Loucy (cell line): ENCODE measurements around the gene LRRC4.

Experiments used
- H2AFZ ChIP-seq: fragments of 200-600 bp; sonication (generic); 2 replicates; pipeline ENCODE4 v1.6.0; 2016; ENCODE audit warnings: antibody characterized with exemption, mild to moderate bottlenecking, low read length, moderate library complexity
- H3F3A ChIP-seq: fragments of 200-600 bp; 2 replicates; pipeline ENCODE4 v1.6.0; 2016; ENCODE audit warnings: antibody characterized with exemption, low read depth, mild to moderate bottlenecking
- H3K27me3 ChIP-seq: fragments of 200-600 bp; sonication (generic); 2 replicates; pipeline ENCODE4 v1.6.1; 2014; ENCODE audit warnings: low read length, mild to moderate bottlenecking; ENCODE audit not compliant: insufficient read depth, poor library complexity, severe bottlenecking
- H3K36me3 ChIP-seq: fragments of 200-600 bp; sonication (generic); 2 replicates; pipeline ENCODE4 v1.6.1; 2016; ENCODE audit warnings: low read length; ENCODE audit not compliant: insufficient read depth
- H3K4me1 ChIP-seq: fragments of 200-600 bp; sonication (generic); 2 replicates; pipeline ENCODE4 v1.5.1; 2014; ENCODE audit warnings: low read length, mild to moderate bottlenecking; ENCODE audit not compliant: insufficient read depth, poor library complexity, severe bottlenecking
- H3K4me2 ChIP-seq: fragments of 200-600 bp; sonication (generic); 2 replicates; pipeline ENCODE4 v1.6.0; 2014; ENCODE audit warnings: antibody characterized with exemption, low read length, low read depth, mild to moderate bottlenecking; ENCODE audit not compliant: poor library complexity, severe bottlenecking
- H3K4me3 ChIP-seq: fragments of 200-600 bp; sonication (generic); 2 replicates; pipeline ENCODE4 v1.5.1; 2014; ENCODE audit warnings: low read length, mild to moderate bottlenecking, mixed read lengths; ENCODE audit not compliant: poor library complexity, severe bottlenecking
- H3K79me2 ChIP-seq: fragments of 200-600 bp; sonication (generic); 2 replicates; pipeline ENCODE4 v1.6.1; 2014; ENCODE audit warnings: low read length; ENCODE audit not compliant: insufficient read depth
- H3K9ac ChIP-seq: fragments of 200-600 bp; sonication (generic); 2 replicates; pipeline ENCODE4 v1.6.0; 2014; ENCODE audit warnings: mild to moderate bottlenecking, low read depth, low read length, moderate library complexity; ENCODE audit not compliant: poor library complexity, severe bottlenecking
- H3K9me2 ChIP-seq: fragments of 200-600 bp; sonication (generic); replicated peaks from 2 replicates; pipeline ENCODE4 v1.6.1; 2016; ENCODE audit warnings: low read depth, low read length, mixed read lengths
- H3K9me3 ChIP-seq: fragments of 200-600 bp; sonication (generic); 2 replicates; pipeline ENCODE4 v1.6.1; 2014; ENCODE audit warnings: mild to moderate bottlenecking, antibody characterized with exemption, low read length, low read depth; ENCODE audit not compliant: insufficient read depth
- H4K20me1 ChIP-seq: fragments of 200-600 bp; sonication (generic); 2 replicates; pipeline ENCODE4 v1.6.0; 2014; ENCODE audit warnings: antibody characterized with exemption, low read length, mild to moderate bottlenecking; ENCODE audit not compliant: insufficient read depth, poor library complexity, severe bottlenecking
- EZH2phosphoT487 ChIP-seq: fragments of 200-600 bp; IDR thresholded peaks from 2 replicates; pipeline ENCODE4 v1.6.1; 2018; ENCODE audit warnings: antibody characterized with exemption, mild to moderate bottlenecking, moderate library complexity, borderline replicate concordance
- TF ChIP-seq, protein P1 (sequence below): fragments of 200-600 bp; sonication (generic); conservative IDR thresholded peaks from 2 replicates; pipeline ENCODE4 v1.5.1; 2014; ENCODE audit warnings: mild to moderate bottlenecking, antibody characterized with exemption, low read length

LRRC4 gene

DNA sequence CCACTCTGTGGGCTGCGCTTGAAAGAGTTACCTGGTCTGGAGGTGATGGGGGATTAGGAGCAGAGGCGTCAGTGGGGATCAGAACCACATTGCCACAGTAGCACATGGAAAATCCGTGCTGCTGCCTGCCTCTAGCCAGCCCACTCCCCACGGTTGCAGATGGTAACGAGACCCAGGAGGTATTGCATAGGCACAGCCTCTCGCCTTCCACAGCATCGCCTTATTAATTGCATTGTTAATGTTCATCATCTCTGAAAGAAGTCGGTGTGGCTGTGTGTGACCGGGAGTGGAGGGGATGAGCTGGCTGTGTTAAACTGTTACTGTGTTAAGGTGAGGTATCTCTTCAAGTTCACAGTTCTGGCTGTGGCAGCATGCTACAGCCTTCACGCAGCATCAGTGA, 35.2 kb upstream of the LRRC4 start:
- Histone ChIP-seq H3K9me3 (no peaks in the 10 kb centered on the region), H4K20me1 (no peaks in the 10 kb centered on the region), H2AFZ (no peak overlapping the region), H3K9ac (no peak overlapping the region), H3K4me2 (no peak overlapping the region), H3K79me2 (no peaks in the 10 kb centered on the region), H3K27me3 (no peaks in the 10 kb centered on the region), H3K36me3 (0 out of 2 replicates have a peak, but pooled peaks cover 3% of the 10 kb centered on the region), H3K4me1 (peaks cover 16% of the 10 kb centered on the region), H3F3A (no peaks in the 10 kb centered on the region), H3K9me2 (no peaks in the 10 kb centered on the region), H3K4me3 (no peak overlapping the region)
- TF ChIP-seq, protein P1, sequence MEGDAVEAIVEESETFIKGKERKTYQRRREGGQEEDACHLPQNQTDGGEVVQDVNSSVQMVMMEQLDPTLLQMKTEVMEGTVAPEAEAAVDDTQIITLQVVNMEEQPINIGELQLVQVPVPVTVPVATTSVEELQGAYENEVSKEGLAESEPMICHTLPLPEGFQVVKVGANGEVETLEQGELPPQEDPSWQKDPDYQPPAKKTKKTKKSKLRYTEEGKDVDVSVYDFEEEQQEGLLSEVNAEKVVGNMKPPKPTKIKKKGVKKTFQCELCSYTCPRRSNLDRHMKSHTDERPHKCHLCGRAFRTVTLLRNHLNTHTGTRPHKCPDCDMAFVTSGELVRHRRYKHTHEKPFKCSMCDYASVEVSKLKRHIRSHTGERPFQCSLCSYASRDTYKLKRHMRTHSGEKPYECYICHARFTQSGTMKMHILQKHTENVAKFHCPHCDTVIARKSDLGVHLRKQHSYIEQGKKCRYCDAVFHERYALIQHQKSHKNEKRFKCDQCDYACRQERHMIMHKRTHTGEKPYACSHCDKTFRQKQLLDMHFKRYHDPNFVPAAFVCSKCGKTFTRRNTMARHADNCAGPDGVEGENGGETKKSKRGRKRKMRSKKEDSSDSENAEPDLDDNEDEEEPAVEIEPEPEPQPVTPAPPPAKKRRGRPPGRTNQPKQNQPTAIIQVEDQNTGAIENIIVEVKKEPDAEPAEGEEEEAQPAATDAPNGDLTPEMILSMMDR: no peak
- TF ChIP-seq EZH2phosphoT487: no peak

DNA sequence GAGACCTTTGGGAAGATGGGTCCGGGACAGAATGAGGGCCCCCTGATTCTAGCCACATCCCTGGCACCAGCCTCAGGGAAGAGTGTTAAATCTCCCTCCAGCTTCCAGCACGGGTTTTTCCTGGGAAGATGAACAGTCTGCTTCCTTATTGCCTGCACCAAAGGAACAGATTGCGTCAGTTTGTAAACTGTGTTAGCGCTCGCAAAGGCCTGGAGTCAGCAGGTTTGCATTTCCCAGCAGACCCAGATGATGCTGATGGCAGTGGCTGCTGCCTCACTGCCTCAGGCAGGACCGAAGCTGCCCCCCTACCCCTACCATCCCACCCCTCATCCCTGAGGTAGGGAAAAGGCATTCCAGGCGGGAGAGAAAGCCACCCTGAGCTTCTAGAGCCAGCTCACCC, 34.6 kb upstream of the LRRC4 start:
- TF ChIP-seq, protein P1: no peak
- no peak for TF ChIP-seq EZH2phosphoT487
- H3F3A ChIP-seq: no peaks in the 10 kb centered on the region

DNA sequence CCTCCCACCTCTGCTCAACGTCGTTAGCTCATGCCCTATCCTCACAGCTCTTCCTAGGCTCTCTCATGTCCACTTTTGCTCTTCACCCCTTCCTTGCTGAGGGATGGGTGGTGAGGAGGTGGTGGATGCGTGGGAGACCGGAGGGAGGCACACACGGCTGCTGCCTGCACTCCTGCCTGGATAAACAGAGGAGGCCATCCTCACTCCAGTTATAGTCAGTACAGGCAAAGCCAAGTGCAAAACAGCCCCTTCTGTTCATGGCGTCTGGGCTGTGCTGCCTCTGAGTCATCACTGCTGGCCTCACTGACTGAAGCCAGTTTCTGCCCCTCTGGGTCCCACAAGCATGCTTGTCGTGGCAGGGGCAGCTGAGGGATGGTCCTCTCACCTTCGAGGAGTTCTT, 31.9 kb upstream of the LRRC4 start:
- H3F3A ChIP-seq: no peaks in the 10 kb centered on the region
- TF ChIP-seq, protein P1: no peak
- TF ChIP-seq EZH2phosphoT487: no peak
- H3K9me3 ChIP-seq: no peaks in the 10 kb centered on the region
- H3K4me2 ChIP-seq: no peak overlapping the region
- H3K4me3 ChIP-seq: no peak overlapping the region
- H3K79me2 ChIP-seq: no peaks in the 10 kb centered on the region
- H3K9ac ChIP-seq: no peak overlapping the region
- H2AFZ ChIP-seq: no peak overlapping the region
- no peaks in the 10 kb centered on the region for H3K9me2 ChIP-seq
- peaks cover 5% of the 10 kb centered on the region for H4K20me1 ChIP-seq
- H3K4me1 ChIP-seq: peaks cover 23% of the 10 kb centered on the region
- no peaks in the 10 kb centered on the region for H3K27me3 ChIP-seq
- no peaks in the 10 kb centered on the region for H3K36me3 ChIP-seq

More for the DNA sequence above, 34.6 kb upstream of the LRRC4 start:
- Histone ChIP-seq H3K4me3 (no peak overlapping the region), H3K9me2 (no peaks in the 10 kb centered on the region), H3K4me2 (no peak overlapping the region), H2AFZ (no peak overlapping the region), H3K27me3 (no peaks in the 10 kb centered on the region), H3K9me3 (no peaks in the 10 kb centered on the region), H3K79me2 (no peaks in the 10 kb centered on the region), H4K20me1 (no peaks in the 10 kb centered on the region), H3K9ac (no peak overlapping the region), H3K4me1 (peaks cover 13% of the 10 kb centered on the region), H3K36me3 (0 out of 2 replicates have a peak, but pooled peaks cover 3% of the 10 kb centered on the region)
